Endothelial cell of umbilical vein (primary cell): ENCODE results near the gene ADGRG4. TPM values are rescaled to one million over a fixed set of nuclear protein-coding genes. Genes with fewer than 3 reads are reported as not detected.

Experiments
- BruUV-seq: library from RNA; stranded (reverse); fragments of 400-500 nt; replicated peaks from 2 replicates; lab custom pipeline; 2021; lab: Mats Ljungman, UMichigan
- CTCF ChIA-PET: fragments of 300-600, 350-600 bp; sonication (Branson Sonifier 250); formaldehyde crosslinking; loops from one replicate; lab custom pipeline; 2021; ENCODE audit warnings: antibody characterized with exemption, inconsistent platforms; lab: Charles Lee
- POLR2A ChIA-PET: fragments of 300-600, 350-600 bp; sonication (Branson Sonifier 250); formaldehyde crosslinking; loops from one replicate; lab custom pipeline; 2021; ENCODE audit warnings: antibody characterized with exemption, inconsistent platforms; lab: Charles Lee
- DNase-seq: peaks from one replicate; pipeline ENCODE4 v3.0.0-alpha.2; 2011; ENCODE audit warnings: low read depth, low spot score
- FAIRE-seq: peaks from 2 replicates; lab custom pipeline; 2011; peaks lifted over from hg19 to GRCh38; lab: Jason Lieb, UNC
- H2AFZ ChIP-seq: 2 replicates; pipeline ENCODE4 v1.6.0; 2012; ENCODE audit warnings: low read depth, low read length, control low read depth, inconsistent platforms
- H3K27ac ChIP-seq: 2 replicates; pipeline ENCODE4 v1.5.1; 2011; ENCODE audit warnings: low read depth, mild to moderate bottlenecking, control low read depth, low read length, moderate library complexity; ENCODE audit not compliant: insufficient read depth
- H3K27me3 ChIP-seq, 2 experiments: 2 replicates each; pipeline versions ENCODE4 v1.6.0 to v1.6.1; 2011; ENCODE audit warnings: low read length in 2 of 2, mixed read lengths in 1 of 2; ENCODE audit not compliant: control insufficient read depth in 2 of 2, insufficient read depth in 2 of 2
- H3K36me3 ChIP-seq, 2 experiments: 2 replicates in 1 of 2; 3 replicates in 1 of 2; pipeline ENCODE4 v1.5.1; 2011; ENCODE audit warnings: low read length in 2 of 2, mild to moderate bottlenecking in 1 of 2, moderate library complexity in 1 of 2; ENCODE audit not compliant: control insufficient read depth in 2 of 2, insufficient read depth in 2 of 2; ENCODE audit errors: extremely low read depth in 1 of 2
- H3K4me1 ChIP-seq: 3 replicates; pipeline ENCODE4 v1.5.1; 2011; ENCODE audit warnings: mild to moderate bottlenecking, low read length; ENCODE audit not compliant: control insufficient read depth, insufficient read depth; ENCODE audit errors: extremely low read depth
- H3K4me2 ChIP-seq: 2 replicates; pipeline ENCODE4 v1.6.1; 2011; ENCODE audit warnings: low read length, control low read depth, mixed read lengths; ENCODE audit not compliant: insufficient read depth
- H3K4me3 ChIP-seq, 3 experiments: fragments of 200-600 bp in 1 of 3; sonication (generic), shearing (Covaris generic) in 1 of 3; replicated peaks in 1 of 3; 2 replicates each; pipeline ENCODE4 v1.5.1; 2011 to 2016; ENCODE audit warnings: control low read depth in 3 of 3, low read length in 3 of 3, mild to moderate bottlenecking in 2 of 3, inconsistent platforms in 1 of 3, low read depth in 1 of 3, moderate library complexity in 1 of 3; ENCODE audit not compliant: insufficient read depth in 1 of 3
- H3K79me2 ChIP-seq: 2 replicates; pipeline ENCODE4 v1.6.0; 2012; ENCODE audit warnings: low read length, inconsistent platforms; ENCODE audit not compliant: control insufficient read depth, insufficient read depth
- H3K9ac ChIP-seq: replicated peaks from 2 replicates; pipeline ENCODE3; 2011; ENCODE audit warnings: low read length, control low read depth; ENCODE audit not compliant: insufficient read depth; ENCODE audit errors: extremely low read depth
- H3K9me1 ChIP-seq: replicated peaks from 3 replicates; pipeline ENCODE4 v1.6.0; 2011; ENCODE audit warnings: mild to moderate bottlenecking, low read length; ENCODE audit not compliant: control insufficient read depth, insufficient read depth; ENCODE audit errors: extremely low read depth
- H3K9me3 ChIP-seq: replicated peaks from 2 replicates; pipeline ENCODE4 v1.5.1; 2012; ENCODE audit warnings: low read length, inconsistent platforms; ENCODE audit not compliant: control insufficient read depth, insufficient read depth
- H4K20me1 ChIP-seq: replicated peaks from 2 replicates; pipeline ENCODE3; 2011; ENCODE audit warnings: mild to moderate bottlenecking, low read length; ENCODE audit not compliant: control insufficient read depth, insufficient read depth; ENCODE audit errors: extremely low read depth
- EZH2 ChIP-seq: IDR thresholded peaks from 2 replicates; pipeline ENCODE4 v1.6.1; 2012; ENCODE audit warnings: borderline replicate concordance, low read depth, mild to moderate bottlenecking, moderate library complexity, low read length, inconsistent platforms; ENCODE audit not compliant: severe bottlenecking
- FOS ChIP-seq: IDR thresholded peaks from 2 replicates; pipeline ENCODE4 v1.6.1; 2011; ENCODE audit warnings: mild to moderate bottlenecking, low read length, moderate library complexity, borderline replicate concordance; ENCODE audit not compliant: insufficient read depth
- GATA2 ChIP-seq: IDR thresholded peaks from 2 replicates; pipeline ENCODE4 v1.7.0; 2011; ENCODE audit warnings: low read depth, mild to moderate bottlenecking, moderate library complexity, mixed read lengths, low read length; ENCODE audit not compliant: insufficient read length, insufficient read depth
- JUN ChIP-seq: IDR thresholded peaks from 2 replicates; pipeline ENCODE4 v1.6.1; 2011; ENCODE audit warnings: borderline replicate concordance, low read depth; ENCODE audit not compliant: insufficient read length, insufficient read depth
- MYC ChIP-seq: IDR thresholded peaks from one replicate; pipeline ENCODE4 v1.6.1; 2011; ENCODE audit warnings: mild to moderate bottlenecking, low read depth, low read length
- POLR2A ChIP-seq: IDR thresholded peaks from 2 replicates; pipeline ENCODE4 v1.6.1; 2012; ENCODE audit warnings: low read depth, mild to moderate bottlenecking, control low read depth, low read length
- POLR2AphosphoS5 ChIP-seq: IDR thresholded peaks from 2 replicates; pipeline ENCODE4 v1.6.1; 2012; ENCODE audit warnings: low read depth, mild to moderate bottlenecking, control low read depth, low read length, moderate library complexity; ENCODE audit not compliant: insufficient read depth
- dilution Hi-C: fragments of 300-500 bp; cut with MboI; formaldehyde crosslinking; loops from one replicate; pipeline ENCODE4 v1.15.0; 2019; ENCODE audit warnings: low sequenced_read_pairs; ENCODE audit not compliant: extremely low pct_ligation_motif_present
- intact Hi-C: fragments of 100-400 bp; cut with micrococcal nuclease; formaldehyde crosslinking; loops from one replicate; pipeline ENCODE4 v1.10.0; 2022
- polyA plus RNA-seq, 4 experiments: library from polyadenylated mRNA; depleted of rRNA in 3 of 4; stranded (reverse) in 3 of 4; unstranded in 1 of 4; fragments of >200 nt; gene quantifications; 2 replicates each; pipeline versions ENCODE4 v1.2.1 to v1.2.3, GENCODE V29; 2011 to 2012; ENCODE audit warnings: missing spikeins in 1 of 4
- total RNA-seq: library from RNA; stranded (reverse); gene quantifications from 2 replicates; pipeline ENCODE4 v1.2.3, GENCODE V29; 2021
- TF ChIP-seq, protein P1 (sequence below): IDR thresholded peaks from 2 replicates; pipeline ENCODE4 v1.6.1; 2011; ENCODE audit not compliant: insufficient read depth, insufficient read length
- TF ChIP-seq, protein P2 (sequence below), 2 donors: IDR thresholded peaks; 1 replicate in 1 of 2; 2 replicates in 1 of 2; pipeline ENCODE4 v1.5.1; 2011; ENCODE audit warnings: low read length in 2 of 2, mild to moderate bottlenecking in 2 of 2, moderate library complexity in 2 of 2, control low read depth in 1 of 2, inconsistent platforms in 1 of 2, low read depth in 1 of 2; ENCODE audit not compliant: insufficient read depth in 1 of 2; ENCODE audit errors: extremely low read depth in 1 of 2

The ADGRG4 gene
- total and polyA plus RNA-seq, 2 donors (not counting 3 experiments of a cell fraction or from before 2014, with no cell fraction given), result 0.04 to 0.08 TPM

DNA sequence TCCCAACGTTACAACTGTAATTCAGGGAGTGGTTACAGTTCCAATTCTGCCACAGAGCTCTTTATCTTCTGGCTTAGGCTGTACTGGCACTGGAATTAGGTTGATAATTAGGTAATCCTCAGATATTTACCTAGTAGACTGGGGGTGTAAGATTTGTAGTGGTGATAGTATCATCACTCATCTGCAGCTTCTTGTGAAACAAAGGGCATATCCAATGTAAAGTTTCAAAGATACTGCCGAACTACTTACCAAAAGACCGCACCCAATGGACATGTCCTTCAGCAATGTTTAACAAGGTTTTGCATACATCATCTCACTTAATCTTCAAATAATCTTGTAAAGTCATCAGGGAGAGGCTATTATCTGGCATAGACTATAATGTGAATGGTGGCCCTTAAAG is 20.8 kb downstream of the ADGRG4 start:
- no TSS peak for BruUV-seq
- Histone ChIP-seq H3K27ac (no peak overlapping the region), H3K27me3 (no peaks in the 10 kb centered on the region), H3K4me2 (no peak overlapping the region), H3K79me2 (no peaks in the 10 kb centered on the region), H4K20me1 (no peaks in the 10 kb centered on the region), H3K9ac (no peak overlapping the region), H3K4me1 (no peaks in the 10 kb centered on the region), H2AFZ (no peak overlapping the region), H3K36me3 (no peaks in the 10 kb centered on the region), H3K4me3 (no peak overlapping the region), H3K9me3 (no peaks in the 10 kb centered on the region), H3K9me1 (no peaks in the 10 kb centered on the region)
- CTCF ChIA-PET, result interaction anchor here (1.0 kb wide), 1 partner anchor 16 kb away, joined by 3 read pairs; no protein-coding TSS in a partner anchor
- TF ChIP-seq EZH2, result no peak
- TF ChIP-seq, protein P1, sequence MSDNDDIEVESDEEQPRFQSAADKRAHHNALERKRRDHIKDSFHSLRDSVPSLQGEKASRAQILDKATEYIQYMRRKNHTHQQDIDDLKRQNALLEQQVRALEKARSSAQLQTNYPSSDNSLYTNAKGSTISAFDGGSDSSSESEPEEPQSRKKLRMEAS, result no peak
- no peak for TF ChIP-seq FOS
- no peak for TF ChIP-seq GATA2
- no peak for TF ChIP-seq MYC
- no peak for DNase-seq
- dilution Hi-C loops, result no loop called here
- peak; percentile 61 for FAIRE-seq
- intact Hi-C loops, result no loop called here
- POLR2A ChIA-PET, result no interaction called here

DNA sequence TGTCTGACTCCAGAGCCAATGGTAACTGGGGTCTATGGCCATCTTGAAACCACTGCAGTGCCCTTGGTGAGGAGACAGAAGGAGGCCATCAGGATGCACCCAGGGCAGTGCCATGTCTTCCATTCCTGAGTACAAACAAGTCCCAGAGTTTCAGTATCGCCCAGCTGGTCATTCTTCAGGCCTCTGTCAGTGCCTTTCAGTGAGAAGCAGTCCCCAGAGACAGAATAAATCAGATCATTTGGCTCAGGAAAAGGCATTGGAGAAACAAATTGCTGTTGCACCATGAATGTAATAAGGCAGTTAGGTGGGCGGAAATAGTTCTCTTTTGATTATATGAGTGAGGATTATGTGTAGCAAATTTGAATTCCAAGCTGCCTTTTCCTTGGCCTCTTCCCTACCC is 21.3 kb downstream of the ADGRG4 start:
- Histone ChIP-seq H3K36me3 (no peaks in the 10 kb centered on the region), H3K4me2 (no peak overlapping the region), H3K4me3 (no peak overlapping the region), H3K4me1 (no peaks in the 10 kb centered on the region), H3K9me3 (no peaks in the 10 kb centered on the region), H3K27me3 (no peaks in the 10 kb centered on the region), H3K79me2 (no peaks in the 10 kb centered on the region), H3K27ac (no peak overlapping the region), H3K9ac (no peak overlapping the region), H4K20me1 (no peaks in the 10 kb centered on the region), H3K9me1 (no peaks in the 10 kb centered on the region), H2AFZ (no peak overlapping the region)
- no TSS peak for BruUV-seq
- TF ChIP-seq POLR2AphosphoS5 (no peak), GATA2 (no peak), JUN (no peak), EZH2 (no peak), MYC (no peak), FOS (no peak), POLR2A (no peak)
- TF ChIP-seq, protein P2, sequence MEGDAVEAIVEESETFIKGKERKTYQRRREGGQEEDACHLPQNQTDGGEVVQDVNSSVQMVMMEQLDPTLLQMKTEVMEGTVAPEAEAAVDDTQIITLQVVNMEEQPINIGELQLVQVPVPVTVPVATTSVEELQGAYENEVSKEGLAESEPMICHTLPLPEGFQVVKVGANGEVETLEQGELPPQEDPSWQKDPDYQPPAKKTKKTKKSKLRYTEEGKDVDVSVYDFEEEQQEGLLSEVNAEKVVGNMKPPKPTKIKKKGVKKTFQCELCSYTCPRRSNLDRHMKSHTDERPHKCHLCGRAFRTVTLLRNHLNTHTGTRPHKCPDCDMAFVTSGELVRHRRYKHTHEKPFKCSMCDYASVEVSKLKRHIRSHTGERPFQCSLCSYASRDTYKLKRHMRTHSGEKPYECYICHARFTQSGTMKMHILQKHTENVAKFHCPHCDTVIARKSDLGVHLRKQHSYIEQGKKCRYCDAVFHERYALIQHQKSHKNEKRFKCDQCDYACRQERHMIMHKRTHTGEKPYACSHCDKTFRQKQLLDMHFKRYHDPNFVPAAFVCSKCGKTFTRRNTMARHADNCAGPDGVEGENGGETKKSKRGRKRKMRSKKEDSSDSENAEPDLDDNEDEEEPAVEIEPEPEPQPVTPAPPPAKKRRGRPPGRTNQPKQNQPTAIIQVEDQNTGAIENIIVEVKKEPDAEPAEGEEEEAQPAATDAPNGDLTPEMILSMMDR (IDR thresholded peaks at IDR 0.05; ENCODE audit: extremely low read depth in 1 of 2, insufficient read depth in 1 of 2, low read depth in 1 of 2, low read length in 2 of 2), result no peak
- TF ChIP-seq, protein P1, result no peak
- POLR2A ChIA-PET, result no interaction called here
- intact Hi-C loops (no loop called here), dilution Hi-C loops (no loop called here)
- no peak for DNase-seq
- FAIRE-seq, result no peak
- CTCF ChIA-PET, result interaction anchor here (1.0 kb wide), 1 partner anchor 16 kb away, joined by 3 read pairs; no protein-coding TSS in a partner anchor
